Heart left ventricle (tissue), 16 donors: ENCODE measurements around the gene ZNF197. TPM values are rescaled to one million over a fixed set of nuclear protein-coding genes. Genes with fewer than 3 reads are reported as not detected.
A peak's percentile ranks its signal among the peaks of the same experiment; 100 is the strongest.

Experiments
- ATAC-seq, 4 donors: fragments of 200-7000 bp; cut with Tn5 transposase; one replicate each; pipeline ENCODE4 v1.9.1; 2020 to 2022; ENCODE audit warnings: moderate library complexity in 4 of 4, mild to moderate bottlenecking in 3 of 4, moderate number of reproducible peaks in 1 of 4
- DNase-seq, 5 donors: peaks; one replicate each; pipeline ENCODE4 v3.0.0-alpha.2; 2020
- H3K27ac ChIP-seq, 12 donors: fragments of 200-600 bp; sonication (generic) in 4 of 12; one replicate each; pipeline versions ENCODE4 v1.5.0 to v1.8.0; 2016 to 2022; ENCODE audit warnings: mild to moderate bottlenecking in 2 of 12
- H3K27me3 ChIP-seq, 9 donors: fragments of 200-600 bp; sonication (generic) in 2 of 9; one replicate each; pipeline versions ENCODE4 v1.5.1 to v1.8.0; 2016 to 2022; ENCODE audit warnings: mild to moderate bottlenecking in 3 of 9
- H3K36me3 ChIP-seq, 9 donors: fragments of 200-600 bp; sonication (generic) in 2 of 9; one replicate each; pipeline versions ENCODE4 v1.5.0 to v1.8.0; 2018 to 2022; ENCODE audit warnings: mild to moderate bottlenecking in 2 of 9
- H3K4me1 ChIP-seq, 12 donors: fragments of 200-600 bp; sonication (generic) in 4 of 12; one replicate each; pipeline versions ENCODE4 v1.5.0 to v1.8.0; 2016 to 2022; ENCODE audit warnings: mild to moderate bottlenecking in 3 of 12
- H3K4me3 ChIP-seq, 12 donors: fragments of 200-600 bp; sonication (generic) in 4 of 12; one replicate each; pipeline versions ENCODE4 v1.5.0 to v1.8.0; 2017 to 2022; ENCODE audit warnings: mild to moderate bottlenecking in 9 of 12, moderate library complexity in 4 of 12
- H3K9me3 ChIP-seq, 12 donors: fragments of 200-600 bp; sonication (generic) in 4 of 12; one replicate each; pipeline versions ENCODE4 v1.5.0 to v1.8.0; 2016 to 2022; ENCODE audit warnings: mild to moderate bottlenecking in 1 of 12
- CTCF ChIP-seq, 12 donors: fragments of 200-600 bp; sonication (generic) in 4 of 12; IDR thresholded peaks; one replicate each; pipeline versions ENCODE4 v1.5.0 to v1.8.0; 2018 to 2022; ENCODE audit warnings: antibody characterized with exemption in 12 of 12, mild to moderate bottlenecking in 5 of 12
- POLR2A ChIP-seq, 2 donors: fragments of 450-650 bp; IDR thresholded peaks; one replicate each; pipeline ENCODE4 v1.6.1; 2017; ENCODE audit warnings: antibody characterized with exemption in 2 of 2, mild to moderate bottlenecking in 2 of 2, moderate library complexity in 2 of 2
- WGBS, 4 donors: extraction: QIAGEN DNeasy Blood & Tissue Kit in 2 of 4; methylation state at CpG; one replicate each; pipeline versions ENCODE4 v1.1.5 to v1.1.7; 2013 to 2018; 5-methylcytosine and 5-hydroxymethylcytosine counted together
- intact Hi-C, 10 donors: fragments of 100-400 bp; cut with DNase I; formaldehyde crosslinking; loops; one replicate each; pipeline versions ENCODE4 v1.11.1 to v1.14.2; 2022
- polyA plus RNA-seq, 2 donors: library from polyadenylated mRNA; stranded (reverse); fragments of 200-250 nt; gene quantifications; one replicate each; pipeline ENCODE4 v1.2.3, GENCODE V29; 2013
- total RNA-seq, 9 donors: library from RNA; depleted of rRNA in 2 of 9; stranded (reverse); fragments of >200 nt in 2 of 9; fragmentation: NEBNext Ultra II Directional in 3 of 9; extraction: Animal tissue kit (Norgen Biotek cat#: 25700) in 3 of 9; gene quantifications; one replicate each; pipeline versions ENCODE4 v1.1.0 to v1.2.4, GENCODE V29; 2016 to 2023
- donor health status: ischemic (EF 13 %, LVEDD 7.1; RV severe dilation, severe dysfunction).
- donor health status: healthy with polysubstance abuse.
- donor health status: DM: no; HTN: yes; CAD: no.
- donor health status: DM: no; HTN: no; CAD: no.
- donor health status: ischemic (EF 25% LVEDD 6.9; RV normal size, moderate dysfunction).
- donor health status: ischemic (EF 25% LVEDD 5.7; RV mildly dilated, moderate dysfunction).
- donor health status: healthy.
- donor health status: DM: yes; HTN: yes; CAD: no.
- donor health status: ischemic (EF 35%, LVEDD 5.7; RV mildly dilated, moderate dysfunction).
- donor health status: nonischemic (EF 11% LVEDD 7.7; RV severe dilation, severe dysfunction).
- donor health status: DM: yes; HTN: yes; CAD: no.
- donor health status: PGD.
- donor health status: ischemic (EF 29% LVEDD 5.4; RV normal size, mild dysfunction).
- donor health status: nonischemic (EF 23%, LVEDD 6.1; RV moderate dilation, normal function).

The ZNF197 gene
- total and polyA plus RNA-seq, 11 donors = 6.6 to 16.4 (median 11.4) TPM

DNA sequence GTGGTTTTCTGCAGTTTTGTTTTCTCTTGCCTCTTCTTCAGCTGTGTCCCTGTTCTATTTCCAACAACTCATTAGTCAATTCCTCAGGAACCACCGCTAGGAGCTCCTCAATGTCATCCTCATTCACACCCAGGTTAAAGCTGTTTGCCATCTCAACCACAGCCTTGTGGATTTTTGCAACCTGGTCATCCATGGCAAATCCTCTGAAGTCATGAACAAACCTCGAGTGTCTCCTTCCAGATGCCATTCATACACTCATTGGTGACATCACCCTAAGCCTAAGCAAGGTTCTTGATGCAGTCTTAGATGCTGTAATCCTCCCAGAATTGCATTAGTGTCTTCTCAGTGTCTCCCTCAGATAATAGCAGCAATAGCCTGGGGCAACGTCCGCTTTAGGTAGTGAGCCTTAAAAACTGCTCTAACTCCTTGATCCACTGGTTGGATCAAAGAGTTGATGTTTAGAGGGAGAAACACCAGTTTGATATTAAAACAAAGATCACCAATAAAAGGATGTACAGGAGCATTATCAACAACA, 56.2 kb downstream of the ZNF197 start:
- WGBS, 4 donors = 96 to 98% (median 98%) methylated on average over 4 of the region's 4 CpGs
- ATAC-seq (no peak), DNase-seq (no peak)
- H3K9me3 ChIP-seq = peaks cover 0 to 36% (median 2%) of the 10 kb centered on the region in 12 donors
- H3K27ac ChIP-seq = no peak overlapping the region
- peaks cover 0 to under 1% (median 0%) of the 10 kb centered on the region in 9 donors for H3K27me3 ChIP-seq
- no peak for TF ChIP-seq CTCF (IDR thresholded peaks at IDR 0.05)
- no peak for TF ChIP-seq POLR2A (IDR thresholded peaks at IDR 0.05)
- intact Hi-C loops = no loop called here
- H3K4me3 ChIP-seq = no peak overlapping the region
- peaks cover 0 to 11% (median 5%) of the 10 kb centered on the region in 12 donors for H3K4me1 ChIP-seq
- H3K36me3 ChIP-seq = peaks cover 0 to 3% (median 0%) of the 10 kb centered on the region in 9 donors

- Histone ChIP-seq H3K27me3 (peaks cover 0 to 5% (median 0%) of the 10 kb centered on the region in 9 donors), H3K36me3 (peaks cover 0 to 3% (median 0%) of the 10 kb centered on the region in 9 donors), H3K9me3 (peaks cover 0 to 36% (median 2%) of the 10 kb centered on the region in 12 donors), H3K27ac (no peak overlapping the region), H3K4me3 (no peak overlapping the region), H3K4me1 (peaks cover 0 to 12% (median 5%) of the 10 kb centered on the region in 12 donors)
- DNase-seq = no peak
- TF ChIP-seq POLR2A (IDR thresholded peaks at IDR 0.05) = no peak
- TF ChIP-seq CTCF (IDR thresholded peaks at IDR 0.05) = no peak
- no peak for ATAC-seq
- intact Hi-C loops = no loop called here
- 94 to 98% (median 96%) methylated on average over 2 of the region's 2 CpGs for WGBS, 4 donors
Observed at GRCh38 chr3:44682182-44682896, 57.5 kb downstream of the ZNF197 start.

GRCh38 chr3:44685128-44685800, 60.4 kb downstream of the ZNF197 start:
- intact Hi-C loops = no loop called here
- Histone ChIP-seq H3K36me3 (peaks cover 0 to 3% (median 0%) of the 10 kb centered on the region in 9 donors), H3K4me3 (peak overlapping the region; percentile 62 to 93 (median 74)), H3K27me3 (peaks cover 0 to 16% (median 4%) of the 10 kb centered on the region in 9 donors), H3K4me1 (peaks cover 0 to 12% (median 5%) of the 10 kb centered on the region in 12 donors), H3K9me3 (peaks cover 0 to 32% (median 2%) of the 10 kb centered on the region in 12 donors), H3K27ac (peak overlapping the region in 8 of 12 donors; percentile 9 to 66 (median 38))
- ATAC-seq (peak; percentile 73 to 98 (median 94)), DNase-seq (peak; percentile 73 to 88 (median 85))
- 1 to 3% (median 1%) methylated on average over 31 to 48 of the region's 48 CpGs for WGBS, 4 donors
- peak in 1 of 2 donors; percentile 38 for TF ChIP-seq POLR2A (IDR thresholded peaks at IDR 0.05)
- TF ChIP-seq CTCF (IDR thresholded peaks at IDR 0.05) = no peak

DNA sequence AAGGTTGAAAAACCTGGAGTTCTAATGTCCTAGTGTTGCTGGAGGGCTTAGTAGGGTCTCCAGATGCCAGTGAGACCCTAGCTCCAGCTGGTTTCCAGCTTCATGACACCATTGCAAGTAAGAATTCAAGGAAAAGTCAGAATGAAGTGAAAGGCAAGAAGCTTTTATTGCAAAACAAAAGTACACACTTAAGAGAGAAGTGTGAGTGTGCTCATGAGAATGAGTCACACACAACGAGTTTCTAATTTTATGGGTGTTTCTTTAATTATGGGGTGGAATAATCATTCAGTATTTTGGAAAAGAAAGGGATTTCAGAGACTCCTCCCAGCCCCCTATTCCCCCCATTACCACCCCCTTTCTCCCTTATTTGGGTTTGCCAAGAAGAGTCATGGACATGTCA, 63.1 kb downstream of the ZNF197 start:
- no peak overlapping the region for H3K27ac ChIP-seq
- intact Hi-C loops = no loop called here
- peaks cover 0 to 24% (median 2%) of the 10 kb centered on the region in 12 donors for H3K9me3 ChIP-seq
- peaks cover 0 to 23% (median 4%) of the 10 kb centered on the region in 9 donors for H3K27me3 ChIP-seq
- no peak overlapping the region for H3K4me3 ChIP-seq
- TF ChIP-seq CTCF (IDR thresholded peaks at IDR 0.05) = no peak
- no peak for TF ChIP-seq POLR2A (IDR thresholded peaks at IDR 0.05)
- 41 to 58% (median 50%) methylated on average over 1 of the region's 1 CpG for WGBS, 4 donors
- H3K4me1 ChIP-seq = peaks cover 0 to 12% (median 5%) of the 10 kb centered on the region in 12 donors
- H3K36me3 ChIP-seq = peaks cover 0 to 3% (median 0%) of the 10 kb centered on the region in 9 donors
- ATAC-seq (no peak), DNase-seq (no peak)
